Trophoblast cell (in vitro differentiated cells and primary cell): ENCODE measurements around the gene RASAL2.

ENCODE experiments used
- DNase-seq, 2 donors: peaks; one replicate each; pipeline ENCODE4 v3.0.0-alpha.2; 2016
- H2AFZ ChIP-seq: 2 replicates; pipeline ENCODE4 v1.6.1; 2013; ENCODE audit warnings: low read length, moderate library complexity, mild to moderate bottlenecking; ENCODE audit not compliant: insufficient read depth, poor library complexity
- H2AK5ac ChIP-seq: 2 replicates; pipeline ENCODE4 v1.6.1; 2013; ENCODE audit warnings: mild to moderate bottlenecking, low read length
- H2BK120ac ChIP-seq: 2 replicates; pipeline ENCODE4 v1.6.1; 2013; ENCODE audit warnings: low read length, mild to moderate bottlenecking, moderate library complexity; ENCODE audit not compliant: insufficient read depth, poor library complexity
- H2BK12ac ChIP-seq: 2 replicates; pipeline ENCODE4 v1.6.1; 2013; ENCODE audit warnings: mild to moderate bottlenecking, low read length, moderate library complexity
- H2BK5ac ChIP-seq: 2 replicates; pipeline ENCODE4 v1.6.1; 2013; ENCODE audit warnings: low read length, low read depth, moderate library complexity, mild to moderate bottlenecking; ENCODE audit not compliant: poor library complexity
- H3K14ac ChIP-seq: 2 replicates; pipeline ENCODE4 v1.6.1; 2013; ENCODE audit warnings: mild to moderate bottlenecking, low read length
- H3K18ac ChIP-seq: 2 replicates; pipeline ENCODE4 v1.6.1; 2013; ENCODE audit warnings: mild to moderate bottlenecking, low read length
- H3K23ac ChIP-seq: 2 replicates; pipeline ENCODE4 v1.6.1; 2013; ENCODE audit warnings: low read length
- H3K27ac ChIP-seq: 2 replicates; pipeline ENCODE4 v1.5.1; 2013; ENCODE audit warnings: low read depth, mild to moderate bottlenecking, inconsistent platforms, low read length, moderate library complexity
- H3K27me3 ChIP-seq: 2 replicates; pipeline ENCODE4 v1.6.1; 2013; ENCODE audit warnings: inconsistent platforms, mild to moderate bottlenecking, low read length, moderate library complexity; ENCODE audit not compliant: insufficient read depth
- H3K36me3 ChIP-seq, 2 experiments: 1 replicate in 1 of 2; 2 replicates in 1 of 2; pipeline ENCODE4 v1.6.1; 2013; ENCODE audit warnings: low read length in 2 of 2, mild to moderate bottlenecking in 2 of 2, moderate library complexity in 1 of 2; ENCODE audit not compliant: insufficient read depth in 2 of 2, control insufficient read depth in 1 of 2
- H3K4ac ChIP-seq: 2 replicates; pipeline ENCODE4 v1.6.1; 2013; ENCODE audit warnings: low read depth, mild to moderate bottlenecking, low read length, moderate library complexity
- H3K4me1 ChIP-seq, 2 experiments: 1 replicate in 1 of 2; 2 replicates in 1 of 2; pipeline ENCODE4 v1.6.1; 2013; ENCODE audit warnings: low read length in 2 of 2, mild to moderate bottlenecking in 2 of 2, moderate library complexity in 1 of 2; ENCODE audit not compliant: insufficient read depth in 2 of 2, control insufficient read depth in 1 of 2
- H3K4me2 ChIP-seq: 2 replicates; pipeline ENCODE4 v1.6.1; 2013; ENCODE audit warnings: inconsistent platforms, mild to moderate bottlenecking, low read length, moderate library complexity
- H3K4me3 ChIP-seq: 2 replicates; pipeline ENCODE4 v1.5.1; 2013; ENCODE audit warnings: mild to moderate bottlenecking, low read depth, low read length, inconsistent platforms
- H3K79me1 ChIP-seq: one replicate; pipeline ENCODE4 v1.6.1; 2013; ENCODE audit warnings: low read length
- H3K79me2 ChIP-seq: 2 replicates; pipeline ENCODE4 v1.6.1; 2013; ENCODE audit warnings: low read length, mild to moderate bottlenecking; ENCODE audit not compliant: control insufficient read depth, insufficient read depth, poor library complexity
- H3K9ac ChIP-seq: 2 replicates; pipeline ENCODE4 v1.6.1; 2013; ENCODE audit warnings: mild to moderate bottlenecking, low read length
- H3K9me3 ChIP-seq: 2 replicates; pipeline ENCODE4 v1.6.1; 2013; ENCODE audit warnings: low read depth, mild to moderate bottlenecking, control low read depth, inconsistent platforms, low read length; ENCODE audit not compliant: insufficient read depth
- H4K12ac ChIP-seq: 2 replicates; pipeline ENCODE4 v1.6.1; 2013; ENCODE audit warnings: low read depth, mild to moderate bottlenecking, low read length, moderate library complexity
- H4K8ac ChIP-seq: 2 replicates; pipeline ENCODE4 v1.6.1; 2013; ENCODE audit warnings: low read depth, mild to moderate bottlenecking, low read length, moderate library complexity
- H4K91ac ChIP-seq: one replicate; pipeline ENCODE4 v1.6.1; 2013; ENCODE audit warnings: low read depth, mild to moderate bottlenecking, low read length, moderate library complexity
- WGBS: extraction: QIAGEN DNeasy Blood & Tissue Kit; methylation state at CpG from one replicate; pipeline ENCODE4 v1.1.7; 2013; ENCODE audit warnings: missing lambda C conversion rate; ENCODE audit not compliant: insufficient read length, insufficient coverage; ENCODE audit errors: extremely low coverage; 5-methylcytosine and 5-hydroxymethylcytosine counted together

RASAL2 gene

DNA sequence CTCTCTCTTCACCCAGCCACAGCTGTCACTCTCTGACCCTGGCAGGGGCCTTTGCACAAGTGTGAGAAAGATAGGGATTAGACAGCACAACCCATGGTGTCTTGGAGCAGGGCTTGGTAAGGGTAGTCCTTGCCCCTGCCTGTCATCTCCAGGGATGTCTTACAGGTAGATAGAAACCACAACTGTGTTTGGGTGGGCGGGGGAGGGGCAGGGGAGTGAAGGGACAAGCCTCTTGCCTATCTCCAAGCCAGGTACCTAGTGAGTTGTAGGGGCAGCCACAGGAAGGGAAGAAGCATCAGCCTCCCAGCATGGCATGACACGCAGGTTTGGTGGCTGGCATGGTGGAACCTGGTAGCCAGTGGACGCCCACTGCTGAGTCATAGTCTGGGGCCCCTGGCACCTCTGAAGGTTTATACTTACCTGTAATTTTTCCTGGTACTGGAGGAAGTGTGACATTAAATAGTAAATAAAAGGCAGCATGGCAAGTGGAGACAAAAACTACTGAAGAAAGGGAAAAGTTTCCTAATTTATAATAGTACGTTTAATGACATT lies 305.3 kb downstream of the RASAL2 start:
- Histone ChIP-seq H3K27me3 (no peaks in the 10 kb centered on the region), H2BK12ac (no peak overlapping the region), H3K4me3 (no peak overlapping the region), H4K12ac (no peak overlapping the region), H2BK120ac (no peak overlapping the region), H2AFZ (no peak overlapping the region), H3K79me1 (no peaks in the 10 kb centered on the region), H2AK5ac (no peak overlapping the region), H3K27ac (no peak overlapping the region), H3K4me2 (no peak overlapping the region), H3K4me1 (peaks cover 2 to 4% of the 10 kb centered on the region in 2 experiments), H2BK5ac (no peak overlapping the region), H3K23ac (no peak overlapping the region), H3K4ac (no peak overlapping the region), H3K79me2 (no peaks in the 10 kb centered on the region), H3K36me3 (peaks cover 0 to 5% of the 10 kb centered on the region in 2 experiments), H3K9me3 (no peaks in the 10 kb centered on the region), H3K18ac (peak overlapping the region; percentile 42), H3K14ac (no peak overlapping the region), H4K91ac (no peak overlapping the region), H4K8ac (no peak overlapping the region), H3K9ac (no peak overlapping the region)
- no CpG with 5 or more reads among the region's 4 CpGs for WGBS
- no peak for DNase-seq

DNA sequence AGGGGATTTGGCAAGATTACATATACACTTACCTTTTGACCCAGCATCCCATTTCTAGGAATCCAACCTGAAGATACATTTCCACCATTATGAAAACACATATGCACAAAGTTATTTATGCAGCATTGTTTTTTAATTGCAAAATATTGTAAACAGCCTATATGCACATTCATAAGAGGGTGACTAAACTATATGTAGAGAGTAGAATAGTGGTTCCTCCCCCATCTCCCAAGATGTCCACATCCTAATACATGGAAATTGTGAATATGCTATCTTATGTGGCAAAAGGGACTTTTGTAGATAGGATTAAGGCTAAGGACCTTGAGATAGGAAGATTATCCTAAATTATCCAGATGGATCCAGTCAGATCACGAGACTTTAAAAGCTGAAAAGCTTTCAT lies 311.2 kb downstream of the RASAL2 start:
- DNase-seq, result no peak
- no peak overlapping the region for H2AK5ac ChIP-seq
- H3K9ac ChIP-seq, result no peak overlapping the region
- H3K18ac ChIP-seq, result no peak overlapping the region
- no peak overlapping the region for H4K12ac ChIP-seq
- no peaks in the 10 kb centered on the region for H3K79me2 ChIP-seq
- peak overlapping the region; percentile 18 for H3K27ac ChIP-seq
- H2AFZ ChIP-seq, result no peak overlapping the region
- H3K4me3 ChIP-seq, result no peak overlapping the region
- no peak overlapping the region for H2BK5ac ChIP-seq
- H3K4ac ChIP-seq, result no peak overlapping the region
- H3K14ac ChIP-seq, result no peak overlapping the region
- H3K4me1 ChIP-seq, result peaks cover 0 to 6% of the 10 kb centered on the region in 2 experiments
- no peak overlapping the region for H4K8ac ChIP-seq
- H3K36me3 ChIP-seq, result peaks cover 3 to 6% of the 10 kb centered on the region in 2 experiments
- no peak overlapping the region for H2BK120ac ChIP-seq
- no peak overlapping the region for H3K23ac ChIP-seq
- H4K91ac ChIP-seq, result no peak overlapping the region
- H3K9me3 ChIP-seq, result no peaks in the 10 kb centered on the region
- no CpG with 5 or more reads among the region's 1 CpG for WGBS
- no peak overlapping the region for H2BK12ac ChIP-seq
- no peak overlapping the region for H3K4me2 ChIP-seq
- H3K79me1 ChIP-seq, result peaks cover 2% of the 10 kb centered on the region
- no peaks in the 10 kb centered on the region for H3K27me3 ChIP-seq

DNA sequence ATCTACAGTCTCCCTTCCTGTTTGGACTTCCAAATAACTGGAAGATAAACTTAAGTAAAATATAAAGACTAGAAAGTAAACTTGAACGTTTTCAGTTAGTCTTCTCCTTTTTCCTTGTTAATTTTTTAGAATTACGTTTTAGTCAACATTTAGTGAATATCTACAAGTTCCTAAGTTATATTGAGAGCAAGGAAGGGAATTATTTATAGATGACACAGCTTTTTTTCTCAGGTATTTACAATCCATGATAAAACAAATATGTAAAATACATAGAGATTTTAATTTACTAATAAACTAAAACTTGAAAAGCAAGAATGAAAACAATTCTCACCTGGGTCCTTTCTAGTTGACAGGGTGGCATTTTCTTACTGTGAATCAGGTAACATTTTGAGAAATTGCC lies 313.3 kb downstream of the RASAL2 start:
- Histone ChIP-seq H3K27ac (no peak overlapping the region), H3K36me3 (peaks cover 3% of the 10 kb centered on the region in 2 experiments), H3K4me1 (peaks cover 0 to 6% of the 10 kb centered on the region in 2 experiments), H2AFZ (no peak overlapping the region), H3K23ac (no peak overlapping the region), H3K18ac (no peak overlapping the region), H4K91ac (no peak overlapping the region), H3K79me2 (no peaks in the 10 kb centered on the region), H3K4me2 (no peak overlapping the region), H3K9me3 (no peaks in the 10 kb centered on the region), H2BK12ac (no peak overlapping the region), H2AK5ac (no peak overlapping the region), H2BK5ac (no peak overlapping the region), H4K8ac (no peak overlapping the region), H3K4ac (no peak overlapping the region), H4K12ac (no peak overlapping the region), H3K4me3 (no peak overlapping the region), H3K14ac (no peak overlapping the region), H3K9ac (no peak overlapping the region), H3K79me1 (peaks cover 2% of the 10 kb centered on the region), H3K27me3 (no peaks in the 10 kb centered on the region), H2BK120ac (no peak overlapping the region)
- no CpG with 5 or more reads among the region's 2 CpGs for WGBS
- no peak for DNase-seq

DNA sequence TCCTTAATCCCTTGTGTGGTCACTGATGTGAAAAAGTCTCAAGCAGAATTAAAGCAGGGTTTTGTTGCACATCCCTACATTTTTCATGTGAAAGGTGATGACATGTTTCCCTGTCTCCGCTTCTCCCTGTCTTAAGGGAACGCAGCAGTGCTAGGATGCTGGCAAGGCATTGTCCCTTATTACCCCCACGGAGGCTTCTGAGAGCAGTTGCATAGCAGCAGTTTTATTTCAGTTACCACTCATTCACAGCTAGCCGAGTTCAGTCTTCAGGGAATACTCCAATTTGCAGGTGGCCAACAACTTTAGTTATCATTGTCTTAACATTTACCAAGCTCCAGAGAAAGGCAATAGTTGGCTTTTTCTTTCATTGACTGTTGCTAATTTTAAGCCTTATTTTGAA lies 313.8 kb downstream of the RASAL2 start:
- Histone ChIP-seq H4K91ac (no peak overlapping the region), H3K4me1 (peaks cover 0 to 6% of the 10 kb centered on the region in 2 experiments), H4K12ac (no peak overlapping the region), H3K14ac (no peak overlapping the region), H3K27me3 (no peaks in the 10 kb centered on the region), H2BK120ac (no peak overlapping the region), H4K8ac (no peak overlapping the region), H3K9ac (no peak overlapping the region), H2BK5ac (no peak overlapping the region), H3K9me3 (no peaks in the 10 kb centered on the region), H3K27ac (no peak overlapping the region), H2AFZ (no peak overlapping the region), H2AK5ac (no peak overlapping the region), H3K18ac (no peak overlapping the region), H3K4ac (no peak overlapping the region), H3K23ac (no peak overlapping the region), H3K79me1 (peaks cover 2% of the 10 kb centered on the region), H3K4me2 (no peak overlapping the region), H2BK12ac (peak overlapping the region; percentile 3), H3K36me3 (peaks cover 3% of the 10 kb centered on the region in 2 experiments), H3K4me3 (no peak overlapping the region), H3K79me2 (no peaks in the 10 kb centered on the region)
- no peak for DNase-seq
- WGBS, result no CpG with 5 or more reads among the region's 4 CpGs
